H1 (cell line): Measurements from ENCODE around the gene ATG7. TPM values are rescaled to one million over a fixed set of nuclear protein-coding genes. Genes with fewer than 3 reads are reported as not detected.

ENCODE experiments used
- JUND ChIP-seq: IDR thresholded peaks from 2 replicates; pipeline ENCODE4 v1.6.1; 2011; ENCODE audit warnings: mild to moderate bottlenecking, improper control_type of control experiment, low read length
- POLR2A ChIP-seq, 2 experiments: IDR thresholded peaks; 1 replicate in 1 of 2; 2 replicates in 1 of 2; pipeline ENCODE4 v1.6.1; 2011; ENCODE audit warnings: low read depth in 2 of 2, low read length in 2 of 2, mild to moderate bottlenecking in 2 of 2; ENCODE audit errors: control extremely low read depth in 1 of 2
- RNF2 ChIP-seq: fragments of 200-900, 300-1000 bp; sonication (generic); IDR thresholded peaks from 2 replicates; pipeline ENCODE4 v1.7.1; 2016; ENCODE audit warnings: borderline replicate concordance, low read depth, mild to moderate bottlenecking, antibody characterized with exemption, low read length; ENCODE audit not compliant: poor library complexity, severe bottlenecking; ENCODE audit errors: missing control alignments
- SP1 ChIP-seq: IDR thresholded peaks from 2 replicates; pipeline ENCODE4 v1.6.1; 2011; ENCODE audit warnings: low read depth, low read length
- SP4 ChIP-seq: IDR thresholded peaks from 2 replicates; pipeline ENCODE4 v1.6.1; 2012; ENCODE audit warnings: low read length, inconsistent platforms
- SUZ12 ChIP-seq: fragments of 200-600 bp; sonication (generic); IDR thresholded peaks from 2 replicates; pipeline ENCODE4 v1.6.1; 2012; ENCODE audit warnings: mild to moderate bottlenecking, inconsistent platforms, low read length, moderate library complexity, mixed read lengths
- polyA plus RNA-seq, 7 experiments: library from polyadenylated mRNA; depleted of rRNA in 3 of 7; stranded (reverse) in 5 of 7; unstranded in 2 of 7; fragments of >200 nt in 5 of 7; fragments of 200-250 nt in 2 of 7; gene quantifications; 1 replicate in 5 of 7; 2 replicates in 1 of 7; 4 replicates in 1 of 7; pipeline versions ENCODE4 v1.2.1 to v1.2.3, GENCODE V29; 2011 to 2013; ENCODE audit warnings: missing spikeins in 2 of 7, mixed read lengths in 2 of 7
- total RNA-seq: library from RNA; stranded (reverse); fragmentation: NEBNext Ultra II Directional; extraction: Animal tissue kit (Norgen Biotek cat#: 25700); gene quantifications from 2 replicates; pipeline ENCODE4 v1.2.1, GENCODE V29; 2021
- TF ChIP-seq, protein P1 (sequence below): IDR thresholded peaks from 2 replicates; pipeline ENCODE4 v1.6.1; 2011; ENCODE audit warnings: low read length, improper control_type of control experiment

Gene ATG7
- total and polyA plus RNA-seq, 2 of the 8 experiments (the other 6 are each of a cell fraction or from before 2014, with no cell fraction given): 15.0 to 19.1 TPM

DNA sequence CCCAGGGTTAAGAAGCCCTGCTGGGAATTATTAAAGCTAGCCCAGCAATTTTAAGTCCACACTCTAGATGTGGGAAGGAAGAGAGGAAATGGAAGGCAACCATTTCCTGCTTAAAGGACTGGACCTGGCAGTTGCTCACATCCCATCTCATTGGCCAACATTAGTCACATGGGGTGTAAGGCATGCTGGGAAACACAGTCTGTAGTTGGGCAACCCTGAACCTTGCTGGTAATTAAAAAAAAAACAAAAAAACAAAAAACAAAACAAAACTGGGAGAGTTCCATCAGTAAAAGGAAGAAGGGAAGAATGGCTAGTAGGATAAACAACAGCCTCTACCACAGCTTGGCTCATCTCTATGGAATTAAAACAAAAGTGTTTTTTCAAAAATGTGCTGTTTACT, 235.5 kb downstream of the ATG7 start (continued):
- TF ChIP-seq, protein P1, sequence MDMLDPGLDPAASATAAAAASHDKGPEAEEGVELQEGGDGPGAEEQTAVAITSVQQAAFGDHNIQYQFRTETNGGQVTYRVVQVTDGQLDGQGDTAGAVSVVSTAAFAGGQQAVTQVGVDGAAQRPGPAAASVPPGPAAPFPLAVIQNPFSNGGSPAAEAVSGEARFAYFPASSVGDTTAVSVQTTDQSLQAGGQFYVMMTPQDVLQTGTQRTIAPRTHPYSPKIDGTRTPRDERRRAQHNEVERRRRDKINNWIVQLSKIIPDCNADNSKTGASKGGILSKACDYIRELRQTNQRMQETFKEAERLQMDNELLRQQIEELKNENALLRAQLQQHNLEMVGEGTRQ: no peak
- TF ChIP-seq SP4: no peak
- no peak for TF ChIP-seq SP1
- TF ChIP-seq JUND: no peak
- TF ChIP-seq SUZ12: no peak
- TF ChIP-seq RNF2: no peak
- TF ChIP-seq POLR2A (IDR thresholded peaks at IDR 0.05; ENCODE audit: control extremely low read depth in 1 of 2, low read depth in 2 of 2, low read length in 2 of 2): no peak
